Naive B cell (primary cell): Measurements from ENCODE around the gene DEFB132. TPM values are rescaled to one million over a fixed set of nuclear protein-coding genes. Genes with fewer than 3 reads are reported as not detected.

Source experiments
- ATAC-seq, 2 donors: fragments of 150-1000 bp; cut with Tn5 transposase; 2 replicates each; pipeline ENCODE4 v1.10.0; 2021; ENCODE audit warnings: low read depth in 2 of 2, mild to moderate bottlenecking in 2 of 2, moderate library complexity in 2 of 2
- DNase-seq: peaks from one replicate; pipeline ENCODE4 v3.0.0; 2022
- H3K27ac Mint-ChIP-seq, 6 donors: one replicate each; pipeline ENCODE4 v1.8.0; 2020 to 2022; ENCODE audit warnings: mild to moderate bottlenecking in 6 of 6, mixed read lengths in 6 of 6, moderate library complexity in 5 of 6, inconsistent platforms in 2 of 6
- H3K27me3 Mint-ChIP-seq, 3 donors: one replicate each; pipeline ENCODE4 v1.8.0; 2021 to 2022; ENCODE audit warnings: mixed read lengths in 3 of 3, mild to moderate bottlenecking in 1 of 3
- H3K36me3 Mint-ChIP-seq, 2 donors: one replicate each; pipeline ENCODE4 v1.8.0; 2020 to 2022; ENCODE audit warnings: mixed read lengths in 2 of 2, inconsistent platforms in 1 of 2, mild to moderate bottlenecking in 1 of 2
- H3K4me1 Mint-ChIP-seq, 3 donors: one replicate each; pipeline ENCODE4 v1.8.0; 2020 to 2022; ENCODE audit warnings: mixed read lengths in 3 of 3, inconsistent platforms in 1 of 3, mild to moderate bottlenecking in 1 of 3, moderate library complexity in 1 of 3
- H3K4me3 Mint-ChIP-seq, 8 donors: one replicate each; pipeline ENCODE4 v1.8.0; 2020 to 2022; ENCODE audit warnings: mild to moderate bottlenecking in 8 of 8, mixed read lengths in 8 of 8, moderate library complexity in 8 of 8, inconsistent platforms in 2 of 8
- H3K9me3 Mint-ChIP-seq, 7 donors: one replicate each; pipeline ENCODE4 v1.8.0; 2020 to 2022; ENCODE audit warnings: mixed read lengths in 7 of 7, mild to moderate bottlenecking in 5 of 7, inconsistent platforms in 2 of 7, moderate library complexity in 1 of 7
- polyA plus RNA-seq, 6 donors: library from polyadenylated mRNA; unstranded; fragments of 300-500 nt; fragmentation: Illumina TruSeq; gene quantifications; one replicate each; pipeline ENCODE4 v1.2.3, GENCODE V29; 2021; ENCODE audit warnings: low read depth in 6 of 6

Gene DEFB132
- polyA plus RNA-seq, 6 donors from 2014 or later = not detected

GRCh38 chr20:290084-290831 is 32.7 kb downstream of the DEFB132 start, which contains the start of gene C20orf96:
Gene C20orf96, minus strand, starts transcription at chr20:290750. Its CDS starts 140 bp downstream, at chr20:290610.
- Mint-ChIP-seq H3K36me3 (no peaks in the 10 kb centered on the region), H3K27ac (peak within 1 kb of the TSS in 3 of 6 donors; percentile 54 to 78 (median 60))

GRCh38 chr20:294602-295001 is 37.1 kb downstream of the DEFB132 start:
- Mint-ChIP-seq H3K4me1 (peaks cover 26 to 35% (median 34%) of the 10 kb centered on the region in 3 donors), H3K27me3 (no peaks in the 10 kb centered on the region), H3K36me3 (peaks cover 5 to 9% of the 10 kb centered on the region in 2 donors), H3K27ac (peak overlapping the region in 1 of 6 donors; percentile 69), H3K9me3 (peaks cover 0 to 2% (median 0%) of the 10 kb centered on the region in 7 donors), H3K4me3 (peak overlapping the region in 2 of 8 donors; percentile 47 to 98)
- ATAC-seq (no peak), DNase-seq (no peak)

More at GRCh38 chr20:290084-290831, 32.7 kb downstream of the DEFB132 start, which contains the start of gene C20orf96:
- Mint-ChIP-seq H3K4me1 (peaks cover 0 to 5% (median 0%) of the 10 kb centered on the region in 3 donors), H3K9me3 (no peaks in the 10 kb centered on the region), H3K27me3 (no peaks in the 10 kb centered on the region), H3K4me3 (no peak within 1 kb of the TSS)
- DNase-seq (peak; percentile 83), ATAC-seq (peak; percentile 91 to 92)

GRCh38 chr20:295804-296203 is 38.3 kb downstream of the DEFB132 start:
- Mint-ChIP-seq H3K4me1 (peaks cover 29 to 46% (median 45%) of the 10 kb centered on the region in 3 donors), H3K36me3 (peaks cover 5 to 9% of the 10 kb centered on the region in 2 donors), H3K27me3 (no peaks in the 10 kb centered on the region), H3K4me3 (peak overlapping the region; percentile 48 to 100 (median 98)), H3K9me3 (peaks cover 0 to 2% (median 0%) of the 10 kb centered on the region in 7 donors), H3K27ac (peak overlapping the region in 5 of 6 donors; percentile 56 to 98 (median 86))
- ATAC-seq (no peak), DNase-seq (no peak)

- Mint-ChIP-seq H3K36me3 (peaks cover 5 to 9% of the 10 kb centered on the region in 2 donors), H3K4me1 (peaks cover 35 to 57% (median 56%) of the 10 kb centered on the region in 3 donors), H3K27ac (peak within 1 kb of the TSS; percentile 98 to 100 (median 99)), H3K27me3 (no peaks in the 10 kb centered on the region), H3K9me3 (peaks cover 0 to 2% (median 0%) of the 10 kb centered on the region in 7 donors), H3K4me3 (peak within 1 kb of the TSS; percentile 97 to 100 (median 100))
- ATAC-seq = peak; percentile 88 to 89
- DNase-seq = peak; percentile 86
These were observed 39.8 kb downstream of the DEFB132 start, which contains the start of gene ZCCHC3 for GRCh38 chr20:297098-297924. Gene ZCCHC3, plus strand, starts transcription at chr20:297570. Its CDS starts 17 bp downstream, at chr20:297587.

- peak overlapping the region; percentile 78 to 99 (median 98) for H3K27ac Mint-ChIP-seq
- H3K4me3 Mint-ChIP-seq = peak overlapping the region; percentile 97 to 100 (median 100)
- no peaks in the 10 kb centered on the region for H3K27me3 Mint-ChIP-seq
- DNase-seq (peak; percentile 38), ATAC-seq (peak; percentile 22 to 29)
- peaks cover 0 to 2% (median 0%) of the 10 kb centered on the region in 7 donors for H3K9me3 Mint-ChIP-seq
- peaks cover 37 to 58% (median 57%) of the 10 kb centered on the region in 3 donors for H3K4me1 Mint-ChIP-seq
- peaks cover 5 to 9% of the 10 kb centered on the region in 2 donors for H3K36me3 Mint-ChIP-seq
These were observed 40.6 kb downstream of the DEFB132 start for GRCh38 chr20:297925-298775.

- Mint-ChIP-seq H3K27me3 (no peaks in the 10 kb centered on the region), H3K9me3 (peaks cover 0 to 2% (median 0%) of the 10 kb centered on the region in 7 donors), H3K36me3 (peaks cover 7 to 9% of the 10 kb centered on the region in 2 donors), H3K4me1 (peaks cover 37 to 58% (median 57%) of the 10 kb centered on the region in 3 donors), H3K27ac (peak overlapping the region; percentile 78 to 99 (median 98)), H3K4me3 (peak overlapping the region; percentile 97 to 100 (median 100))
- ATAC-seq (no peak), DNase-seq (no peak)
These were observed 41.4 kb downstream of the DEFB132 start for GRCh38 chr20:298776-299391.

GRCh38 chr20:300345-300990 is 42.9 kb downstream of the DEFB132 start:
- peak overlapping the region in 7 of 8 donors; percentile 67 to 100 (median 84) for H3K4me3 Mint-ChIP-seq
- H3K9me3 Mint-ChIP-seq = peaks cover 0 to 2% (median 0%) of the 10 kb centered on the region in 7 donors
- peaks cover 9% of the 10 kb centered on the region in 2 donors for H3K36me3 Mint-ChIP-seq
- DNase-seq (no peak), ATAC-seq (no peak)
- no peaks in the 10 kb centered on the region for H3K27me3 Mint-ChIP-seq
- H3K4me1 Mint-ChIP-seq = peaks cover 37 to 58% (median 57%) of the 10 kb centered on the region in 3 donors
- peak overlapping the region in 2 of 6 donors; percentile 63 to 70 for H3K27ac Mint-ChIP-seq

- DNase-seq (no peak), ATAC-seq (no peak)
- Mint-ChIP-seq H3K4me3 (peak overlapping the region in 1 of 8 donors; percentile 37), H3K27ac (no peak overlapping the region), H3K36me3 (peaks cover 5 to 13% of the 10 kb centered on the region in 2 donors), H3K9me3 (peaks cover 0 to 2% (median 0%) of the 10 kb centered on the region in 7 donors), H3K4me1 (peaks cover 29 to 42% (median 41%) of the 10 kb centered on the region in 3 donors), H3K27me3 (no peaks in the 10 kb centered on the region)
These were observed 44.6 kb downstream of the DEFB132 start for GRCh38 chr20:301886-302848.

GRCh38 chr20:305745-306144 is 48.2 kb downstream of the DEFB132 start:
- Mint-ChIP-seq H3K36me3 (peaks cover 0 to 8% of the 10 kb centered on the region in 2 donors), H3K27ac (no peak overlapping the region), H3K4me3 (no peak overlapping the region), H3K27me3 (no peaks in the 10 kb centered on the region), H3K4me1 (peaks cover 20 to 28% (median 27%) of the 10 kb centered on the region in 3 donors), H3K9me3 (no peaks in the 10 kb centered on the region)
- no peak for ATAC-seq
- DNase-seq = no peak

GRCh38 chr20:308427-309038 is 51.0 kb downstream of the DEFB132 start:
- H3K4me1 Mint-ChIP-seq = peaks cover 15 to 23% (median 16%) of the 10 kb centered on the region in 3 donors
- H3K36me3 Mint-ChIP-seq = peaks cover 0 to 8% of the 10 kb centered on the region in 2 donors
- H3K27ac Mint-ChIP-seq = peak overlapping the region in 2 of 6 donors; percentile 39 to 83
- ATAC-seq (no peak), DNase-seq (no peak)
- no peak overlapping the region for H3K4me3 Mint-ChIP-seq
- no peaks in the 10 kb centered on the region for H3K9me3 Mint-ChIP-seq
- H3K27me3 Mint-ChIP-seq = no peaks in the 10 kb centered on the region
